DND-41 (cell line): Measurements from ENCODE around the gene FARP2.
A peak's percentile ranks its signal among the peaks of the same experiment; 100 is the strongest.

Experiments used
- ATAC-seq: fragments of 200-7000 bp; cut with Tn5 transposase; 3 replicates; pipeline ENCODE4 v1.9.1; 2021; ENCODE audit warnings: low read depth; ENCODE audit not compliant: insufficient read depth
- DNase-seq: peaks from one replicate; pipeline ENCODE4 v3.0.0-alpha.2; 2020
- H2AFZ ChIP-seq: 2 replicates; pipeline ENCODE4 v1.6.0; 2012; ENCODE audit warnings: low read depth, low read length
- H3K27ac ChIP-seq: 2 replicates; pipeline ENCODE4 v1.5.1; 2012; ENCODE audit warnings: low read length, inconsistent platforms
- H3K27me3 ChIP-seq: fragments of 200-600 bp; sonication (generic); 2 replicates; pipeline ENCODE4 v1.6.0; 2012; ENCODE audit warnings: low read length, mild to moderate bottlenecking, inconsistent platforms; ENCODE audit not compliant: insufficient read depth, poor library complexity
- H3K36me3 ChIP-seq: 2 replicates; pipeline ENCODE4 v1.5.1; 2012; ENCODE audit warnings: low read length, inconsistent platforms; ENCODE audit not compliant: insufficient read depth
- H3K4me1 ChIP-seq: 2 replicates; pipeline ENCODE4 v1.5.1; 2012; ENCODE audit warnings: mild to moderate bottlenecking, low read length; ENCODE audit not compliant: insufficient read depth
- H3K4me2 ChIP-seq: 2 replicates; pipeline ENCODE4 v1.6.0; 2012; ENCODE audit warnings: mild to moderate bottlenecking, moderate library complexity, low read length, inconsistent platforms; ENCODE audit not compliant: insufficient read depth
- H3K4me3 ChIP-seq, 2 experiments: fragments of 200-600 bp in 1 of 2; shearing (Covaris generic) in 1 of 2; 2 replicates each; pipeline ENCODE4 v1.5.1; 2012 to 2016; ENCODE audit warnings: inconsistent platforms in 2 of 2, low read length in 2 of 2, mild to moderate bottlenecking in 2 of 2, low read depth in 1 of 2, moderate library complexity in 1 of 2
- H3K79me2 ChIP-seq: 2 replicates; pipeline ENCODE4 v1.6.0; 2012; ENCODE audit warnings: low read length, inconsistent platforms; ENCODE audit not compliant: insufficient read depth
- H3K9ac ChIP-seq: 2 replicates; pipeline ENCODE4 v1.6.0; 2012; ENCODE audit warnings: low read depth, mild to moderate bottlenecking, inconsistent platforms, low read length, moderate library complexity
- H3K9me3 ChIP-seq: 2 replicates; pipeline ENCODE4 v1.5.1; 2012; ENCODE audit warnings: low read length, moderate library complexity, mild to moderate bottlenecking, inconsistent platforms; ENCODE audit not compliant: insufficient read depth, severe bottlenecking
- H4K20me1 ChIP-seq: 2 replicates; pipeline ENCODE4 v1.6.0; 2012; ENCODE audit warnings: low read length; ENCODE audit not compliant: insufficient read depth
- EZH2 ChIP-seq: IDR thresholded peaks from 3 replicates; pipeline ENCODE4 v1.6.1; 2012; ENCODE audit warnings: borderline replicate concordance, low read depth, mild to moderate bottlenecking, moderate library complexity, low read length, inconsistent platforms; ENCODE audit not compliant: severe bottlenecking
- TF ChIP-seq, protein P1 (sequence below): IDR thresholded peaks from 2 replicates; pipeline ENCODE4 v1.5.1; 2012; ENCODE audit warnings: borderline replicate concordance, low read length, moderate library complexity, mild to moderate bottlenecking; ENCODE audit not compliant: poor library complexity, severe bottlenecking; ENCODE audit errors: extremely low read depth

The FARP2 gene

DNA sequence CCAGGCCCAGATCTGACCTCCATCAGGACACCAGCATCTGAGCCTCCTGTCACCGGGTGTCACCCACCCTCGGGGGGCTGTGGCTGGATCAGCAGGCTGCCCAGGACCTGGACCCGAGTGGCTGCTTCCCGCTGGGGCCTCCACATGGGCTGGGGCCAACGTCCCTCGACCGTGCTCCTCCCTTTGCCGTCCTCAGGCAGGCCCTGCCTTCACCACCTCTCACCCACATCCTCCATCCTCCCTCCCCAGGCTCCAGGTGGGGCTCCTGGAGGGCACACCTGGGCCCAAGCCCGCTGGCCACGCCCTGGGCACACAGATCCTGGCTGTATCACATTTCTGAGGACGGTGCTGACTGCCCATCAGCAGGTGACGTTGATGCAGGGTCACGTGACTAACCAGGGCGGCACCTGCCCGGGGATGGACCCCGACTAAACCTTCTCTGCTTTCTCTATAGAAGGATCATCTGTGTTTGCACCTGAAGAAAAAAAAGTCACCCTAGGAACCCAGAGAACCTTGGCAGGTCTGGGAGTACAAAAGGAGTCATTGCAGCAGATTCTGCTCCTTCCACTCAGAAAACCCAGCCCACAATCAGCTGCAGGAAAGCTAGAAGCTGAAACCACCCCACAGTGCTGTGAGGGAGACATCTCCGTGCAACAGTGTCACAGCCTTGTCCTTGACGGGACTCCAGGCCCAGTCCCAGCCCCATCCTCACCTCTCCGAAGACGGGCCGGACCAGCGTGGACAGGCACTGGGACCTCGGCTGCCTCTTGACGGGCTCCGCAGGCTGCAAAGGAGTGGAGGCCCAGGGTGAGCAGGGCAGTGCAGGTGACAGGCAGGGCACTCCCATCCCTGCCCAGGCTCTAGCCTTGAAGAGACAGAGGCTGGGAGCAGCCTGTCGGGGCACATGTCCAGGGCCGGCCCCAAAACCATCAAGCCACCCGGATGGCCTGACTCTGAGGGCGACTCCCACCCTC is 141.1 kb downstream of the FARP2 start:
- ATAC-seq, result no peak
- H3K9ac ChIP-seq, result no peak overlapping the region
- H2AFZ ChIP-seq, result no peak overlapping the region
- peaks cover 87% of the 10 kb centered on the region for H3K36me3 ChIP-seq
- H4K20me1 ChIP-seq, result peaks cover 42% of the 10 kb centered on the region
- H3K4me2 ChIP-seq, result no peak overlapping the region
- H3K79me2 ChIP-seq, result peaks cover 7% of the 10 kb centered on the region; the same call in 1 of the 2 replicates
- H3K27ac ChIP-seq, result no peak overlapping the region
- H3K4me1 ChIP-seq, result no peaks in the 10 kb centered on the region
- H3K9me3 ChIP-seq, result no peaks in the 10 kb centered on the region
- TF ChIP-seq, protein P1, sequence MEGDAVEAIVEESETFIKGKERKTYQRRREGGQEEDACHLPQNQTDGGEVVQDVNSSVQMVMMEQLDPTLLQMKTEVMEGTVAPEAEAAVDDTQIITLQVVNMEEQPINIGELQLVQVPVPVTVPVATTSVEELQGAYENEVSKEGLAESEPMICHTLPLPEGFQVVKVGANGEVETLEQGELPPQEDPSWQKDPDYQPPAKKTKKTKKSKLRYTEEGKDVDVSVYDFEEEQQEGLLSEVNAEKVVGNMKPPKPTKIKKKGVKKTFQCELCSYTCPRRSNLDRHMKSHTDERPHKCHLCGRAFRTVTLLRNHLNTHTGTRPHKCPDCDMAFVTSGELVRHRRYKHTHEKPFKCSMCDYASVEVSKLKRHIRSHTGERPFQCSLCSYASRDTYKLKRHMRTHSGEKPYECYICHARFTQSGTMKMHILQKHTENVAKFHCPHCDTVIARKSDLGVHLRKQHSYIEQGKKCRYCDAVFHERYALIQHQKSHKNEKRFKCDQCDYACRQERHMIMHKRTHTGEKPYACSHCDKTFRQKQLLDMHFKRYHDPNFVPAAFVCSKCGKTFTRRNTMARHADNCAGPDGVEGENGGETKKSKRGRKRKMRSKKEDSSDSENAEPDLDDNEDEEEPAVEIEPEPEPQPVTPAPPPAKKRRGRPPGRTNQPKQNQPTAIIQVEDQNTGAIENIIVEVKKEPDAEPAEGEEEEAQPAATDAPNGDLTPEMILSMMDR, result no peak
- no peak for TF ChIP-seq EZH2
- no peaks in the 10 kb centered on the region for H3K27me3 ChIP-seq
- no peak overlapping the region for H3K4me3 ChIP-seq
- DNase-seq, result no peak

DNA sequence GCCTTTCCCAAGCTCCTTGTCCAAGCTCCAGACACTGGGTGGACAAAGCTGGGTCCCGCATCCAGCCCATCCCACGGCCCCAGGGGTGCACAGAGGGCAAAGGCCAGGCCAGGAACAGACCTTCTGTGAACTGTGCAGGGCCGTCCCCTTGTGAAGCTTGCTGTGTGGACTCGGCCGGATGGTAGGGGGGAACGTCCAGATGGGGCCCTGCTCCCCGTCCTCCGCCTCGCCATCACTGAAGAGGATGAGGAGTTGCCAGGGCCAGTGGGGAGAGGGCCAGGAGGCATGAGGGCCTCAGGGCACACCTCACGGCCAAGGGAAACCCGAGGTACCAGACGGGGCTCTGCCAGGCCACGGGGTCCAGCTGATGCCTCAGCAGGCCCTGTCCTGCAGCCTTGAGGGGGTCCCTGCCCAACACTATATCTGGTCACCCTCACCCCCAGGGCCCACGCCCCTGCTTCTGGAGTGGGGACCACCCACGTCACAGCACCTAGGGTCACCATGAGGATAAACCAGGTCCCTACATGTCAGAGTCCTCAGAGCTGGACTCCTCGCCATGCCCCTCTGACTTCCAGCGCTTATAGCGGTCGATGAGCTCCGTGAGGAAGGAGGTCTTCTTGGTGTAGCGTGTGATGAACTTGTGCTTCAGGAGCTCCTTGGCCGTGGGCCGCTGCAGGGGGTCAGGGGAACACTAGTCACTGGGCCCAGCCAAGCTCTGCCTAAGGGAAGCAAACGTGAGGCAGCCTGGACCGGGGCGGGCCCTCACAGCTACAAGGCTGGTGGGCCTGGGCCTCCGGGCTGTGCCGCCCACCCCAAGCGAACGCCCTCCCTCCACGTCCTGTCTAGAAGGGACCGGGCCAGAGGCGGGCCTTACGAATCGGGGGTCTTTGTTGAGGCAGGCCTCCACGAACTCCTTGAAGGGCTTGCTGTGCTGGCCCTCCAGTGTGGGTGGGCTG is 142.3 kb downstream of the FARP2 start:
- H3K4me1 ChIP-seq, result no peaks in the 10 kb centered on the region
- H3K79me2 ChIP-seq, result peaks cover 9% of the 10 kb centered on the region; the same call in 1 of the 2 replicates
- no peaks in the 10 kb centered on the region for H3K27me3 ChIP-seq
- peaks cover 40% of the 10 kb centered on the region for H4K20me1 ChIP-seq
- H3K4me3 ChIP-seq, result no peak overlapping the region
- no peak overlapping the region for H2AFZ ChIP-seq
- ATAC-seq (0 out of 3 replicates have a peak, but pooled peaks have one; percentile 6), DNase-seq (no peak)
- no peaks in the 10 kb centered on the region for H3K9me3 ChIP-seq
- H3K36me3 ChIP-seq, result peaks cover 83% of the 10 kb centered on the region
- H3K27ac ChIP-seq, result no peak overlapping the region
- no peak overlapping the region for H3K4me2 ChIP-seq
- TF ChIP-seq, protein P1, result no peak
- TF ChIP-seq EZH2, result no peak
- no peak overlapping the region for H3K9ac ChIP-seq

DNA sequence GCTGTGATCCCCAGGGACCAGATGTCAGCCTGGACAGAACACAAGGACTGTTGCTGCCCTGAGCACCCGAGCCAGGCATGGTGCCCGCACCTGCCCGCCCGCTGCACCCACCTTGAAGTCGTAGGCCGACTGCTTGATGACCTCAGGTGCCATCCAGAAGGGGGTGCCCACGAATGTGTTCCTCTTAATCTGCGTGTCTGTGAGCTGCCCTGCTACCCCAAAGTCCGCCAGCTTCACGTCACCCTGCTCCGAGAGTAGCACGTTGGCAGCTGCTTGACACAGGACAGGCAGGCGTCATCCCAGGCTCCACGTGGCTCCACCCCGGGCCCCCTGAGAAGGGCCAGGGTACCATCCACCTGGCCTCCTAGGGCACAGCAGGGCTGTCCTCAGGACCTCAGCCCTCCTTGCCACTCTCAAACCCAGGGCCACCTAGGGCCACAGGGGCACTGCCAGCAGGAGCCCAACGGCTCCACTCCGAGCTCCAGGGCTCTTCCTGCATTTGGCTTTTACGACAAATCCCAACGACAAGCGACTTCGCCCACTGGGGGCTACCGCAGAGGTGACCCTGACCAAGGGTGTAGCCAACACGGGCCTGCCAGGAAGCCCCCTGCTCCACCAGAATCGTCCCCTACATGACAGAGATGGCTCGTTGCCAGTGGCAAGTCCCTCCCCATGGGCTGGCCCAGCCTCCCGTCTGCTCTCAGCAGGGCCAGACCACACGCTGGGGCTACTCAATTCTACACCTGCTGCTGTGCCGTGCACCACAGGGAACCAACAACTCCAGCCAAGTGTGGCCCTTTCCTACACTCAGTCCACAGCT is 143.3 kb downstream of the FARP2 start:
- H3K9ac ChIP-seq, result no peak overlapping the region
- H3K79me2 ChIP-seq, result peaks cover 18% of the 10 kb centered on the region
- TF ChIP-seq EZH2, result no peak
- TF ChIP-seq, protein P1, result no peak
- peaks cover 48% of the 10 kb centered on the region for H4K20me1 ChIP-seq
- ATAC-seq (no peak), DNase-seq (no peak)
- no peaks in the 10 kb centered on the region for H3K4me1 ChIP-seq
- H3K27ac ChIP-seq, result no peak overlapping the region
- no peak overlapping the region for H3K4me3 ChIP-seq
- H3K4me2 ChIP-seq, result no peak overlapping the region
- peaks cover 79% of the 10 kb centered on the region for H3K36me3 ChIP-seq
- no peak overlapping the region for H2AFZ ChIP-seq
- no peaks in the 10 kb centered on the region for H3K27me3 ChIP-seq
- no peaks in the 10 kb centered on the region for H3K9me3 ChIP-seq
